H1 (cell line): ENCODE results near the gene ATE1. TPM values are rescaled to one million over a fixed set of nuclear protein-coding genes. Genes with fewer than 3 reads are reported as not detected.

ENCODE experiments used
- CTCF ChIA-PET: fragments of 300-600 bp; sonication (Branson Sonifier 250); formaldehyde crosslinking; loops from one replicate; lab custom pipeline; 2021; ENCODE audit not compliant: partially characterized antibody; lab: Charles Lee
- POLR2A ChIA-PET: fragments of 300-600 bp; sonication (Branson Sonifier 250); formaldehyde crosslinking; loops from one replicate; lab custom pipeline; 2021; ENCODE audit warnings: inconsistent platforms; ENCODE audit not compliant: partially characterized antibody; lab: Charles Lee
- DNase-seq, 2 experiments: peaks; one replicate each; pipeline versions ENCODE4 v3.0.0 to v3.0.0-alpha.2; 2010 to 2022; ENCODE audit warnings: low spot score in 2 of 2, low read depth in 1 of 2, mixed read lengths in 1 of 2
- FAIRE-seq: peaks from 2 replicates; lab custom pipeline; 2011; peaks lifted over from hg19 to GRCh38; lab: Jason Lieb, UNC
- H2AFZ ChIP-seq: 2 replicates; pipeline ENCODE4 v1.8.1; 2012; ENCODE audit warnings: low read length, inconsistent platforms
- H2AK5ac ChIP-seq: 2 replicates; pipeline ENCODE4 v1.6.1; 2013; ENCODE audit warnings: low read depth, low read length
- H2BK120ac ChIP-seq: replicated peaks from 2 replicates; pipeline ENCODE3; 2013; ENCODE audit warnings: low read depth, low read length, inconsistent platforms
- H2BK12ac ChIP-seq: 2 replicates; pipeline ENCODE4 v1.6.1; 2013; ENCODE audit warnings: low read depth, low read length
- H2BK15ac ChIP-seq: 2 replicates; pipeline ENCODE4 v1.6.1; 2013; ENCODE audit warnings: low read length
- H2BK20ac ChIP-seq: 2 replicates; pipeline ENCODE4 v1.6.1; 2013; ENCODE audit warnings: low read length
- H2BK5ac ChIP-seq: 2 replicates; pipeline ENCODE4 v1.6.1; 2013; ENCODE audit warnings: low read depth, low read length
- H3K14ac ChIP-seq: 2 replicates; pipeline ENCODE4 v1.6.1; 2013; ENCODE audit warnings: inconsistent platforms; ENCODE audit not compliant: insufficient read length
- H3K18ac ChIP-seq: 2 replicates; pipeline ENCODE4 v1.6.1; 2013; ENCODE audit warnings: low read length; ENCODE audit errors: extremely low read depth
- H3K23ac ChIP-seq: 2 replicates; pipeline ENCODE4 v1.6.1; 2013; ENCODE audit warnings: inconsistent platforms; ENCODE audit not compliant: insufficient read length
- H3K23me2 ChIP-seq: 2 replicates; pipeline ENCODE4 v1.6.1; 2013; ENCODE audit warnings: low read depth, low read length
- H3K27ac ChIP-seq: 2 replicates; pipeline ENCODE4 v1.6.1; 2011; ENCODE audit warnings: low read depth, low read length, inconsistent platforms
- H3K27me3 ChIP-seq, 4 experiments: replicated peaks in 1 of 4; 1 replicate in 1 of 4; 2 replicates in 3 of 4; pipeline versions ENCODE4 v1.6.1 to v1.8.1; 2011 to 2013; ENCODE audit warnings: low read length in 3 of 4, mild to moderate bottlenecking in 3 of 4, inconsistent platforms in 2 of 4, mixed read lengths in 2 of 4, moderate library complexity in 1 of 4; ENCODE audit not compliant: control insufficient read depth in 3 of 4, insufficient read depth in 3 of 4; ENCODE audit errors: extremely low read depth in 1 of 4
- H3K36me3 ChIP-seq, 4 experiments: 2 replicates each; pipeline versions ENCODE4 v1.6.1 to v1.8.1; 2011 to 2013; ENCODE audit warnings: mild to moderate bottlenecking in 4 of 4, low read length in 3 of 4, moderate library complexity in 2 of 4, control low read depth in 1 of 4, inconsistent platforms in 1 of 4; ENCODE audit not compliant: insufficient read depth in 4 of 4, control insufficient read depth in 2 of 4
- H3K4ac ChIP-seq: replicated peaks from 2 replicates; pipeline ENCODE3; 2013; ENCODE audit warnings: low read length, low read depth, mixed read lengths, inconsistent platforms; ENCODE audit not compliant: insufficient read length
- H3K4me1 ChIP-seq, 4 experiments: replicated peaks in 1 of 4; 1 replicate in 1 of 4; 2 replicates in 3 of 4; pipeline versions ENCODE4 v1.6.1 to v1.8.1; 2011 to 2013; ENCODE audit warnings: low read length in 3 of 4, inconsistent platforms in 2 of 4, mixed read lengths in 1 of 4; ENCODE audit not compliant: insufficient read depth in 4 of 4, control insufficient read depth in 3 of 4
- H3K4me2 ChIP-seq, 2 experiments: 2 replicates each; pipeline versions ENCODE4 v1.6.1 to v1.8.1; 2011 to 2013; ENCODE audit warnings: low read depth in 2 of 2, low read length in 2 of 2, control low read depth in 1 of 2, inconsistent platforms in 1 of 2, mild to moderate bottlenecking in 1 of 2; ENCODE audit not compliant: insufficient read depth in 1 of 2
- H3K4me3 ChIP-seq, 4 experiments: fragments of 200-600, 300-600 bp in 1 of 4; sonication (generic), shearing (Covaris generic), sonication (Bioruptor Twin) in 1 of 4; 2 replicates each; pipeline versions ENCODE4 v1.5.1 to v1.8.1; 2011 to 2016; ENCODE audit warnings: low read length in 4 of 4, low read depth in 3 of 4, control low read depth in 2 of 4, inconsistent platforms in 2 of 4, mild to moderate bottlenecking in 2 of 4, mixed read lengths in 1 of 4, moderate library complexity in 1 of 4; ENCODE audit not compliant: insufficient read depth in 2 of 4; ENCODE audit errors: extremely low read depth in 1 of 4
- H3K56ac ChIP-seq: replicated peaks from 2 replicates; pipeline ENCODE3; 2013; ENCODE audit warnings: low read depth, mild to moderate bottlenecking, mixed read lengths, low read length, inconsistent platforms; ENCODE audit not compliant: insufficient read length
- H3K79me1 ChIP-seq: 2 replicates; pipeline ENCODE4 v1.6.1; 2013; ENCODE audit warnings: low read depth, low read length, control low read depth
- H3K79me2 ChIP-seq, 2 experiments: 2 replicates each; pipeline versions ENCODE4 v1.6.1 to v1.8.1; 2012 to 2013; ENCODE audit warnings: low read length in 2 of 2, mild to moderate bottlenecking in 2 of 2, inconsistent platforms in 1 of 2; ENCODE audit not compliant: insufficient read depth in 2 of 2, control insufficient read depth in 1 of 2
- H3K9ac ChIP-seq, 4 experiments: replicated peaks in 1 of 4; 1 replicate in 1 of 4; 2 replicates in 3 of 4; pipeline versions ENCODE4 v1.6.1 to v1.8.1; 2011 to 2013; ENCODE audit warnings: low read depth in 3 of 4, low read length in 3 of 4, control low read depth in 2 of 4, mild to moderate bottlenecking in 2 of 4, moderate library complexity in 2 of 4, inconsistent platforms in 1 of 4; ENCODE audit errors: extremely low read depth in 1 of 4
- H3K9me3 ChIP-seq, 2 experiments: 2 replicates each; pipeline versions ENCODE4 v1.6.1 to v1.8.1; 2012 to 2013; ENCODE audit warnings: mild to moderate bottlenecking in 2 of 2, moderate library complexity in 2 of 2, control low read depth in 1 of 2, inconsistent platforms in 1 of 2, low read depth in 1 of 2, low read length in 1 of 2, mixed read lengths in 1 of 2; ENCODE audit not compliant: insufficient read depth in 2 of 2
- H4K20me1 ChIP-seq, 2 experiments: replicated peaks in 1 of 2; 2 replicates each; pipeline versions ENCODE3 to v1.8.1; 2011 to 2013; ENCODE audit warnings: inconsistent platforms in 2 of 2, low read length in 2 of 2, mild to moderate bottlenecking in 1 of 2; ENCODE audit not compliant: insufficient read depth in 2 of 2, control insufficient read depth in 1 of 2
- H4K5ac ChIP-seq: 2 replicates; pipeline ENCODE4 v1.6.1; 2013; ENCODE audit warnings: low read length, low read depth, mixed read lengths, inconsistent platforms; ENCODE audit not compliant: insufficient read length
- H4K8ac ChIP-seq: 2 replicates; pipeline ENCODE4 v1.8.0; 2013; ENCODE audit warnings: mild to moderate bottlenecking, moderate library complexity, low read length, inconsistent platforms; ENCODE audit not compliant: insufficient read depth; ENCODE audit errors: extremely low read depth
- H4K91ac ChIP-seq: replicated peaks from 2 replicates; pipeline ENCODE3; 2013; ENCODE audit warnings: low read length, mixed read lengths, inconsistent platforms; ENCODE audit not compliant: insufficient read length
- CEBPB ChIP-seq: IDR thresholded peaks from 2 replicates; pipeline ENCODE4 v1.6.1; 2012; ENCODE audit warnings: low read depth, low read length
- GABPA ChIP-seq: IDR thresholded peaks from 2 replicates; pipeline ENCODE4 v1.6.1; 2011; ENCODE audit warnings: mild to moderate bottlenecking, low read length, moderate library complexity, borderline replicate concordance; ENCODE audit not compliant: insufficient read depth
- NANOG ChIP-seq: IDR thresholded peaks from 2 replicates; pipeline ENCODE4 v1.6.1; 2011; ENCODE audit warnings: low read length, low read depth, mild to moderate bottlenecking, inconsistent platforms; ENCODE audit not compliant: insufficient read depth, poor library complexity, severe bottlenecking
- POLR2AphosphoS5 ChIP-seq: IDR thresholded peaks from 2 replicates; pipeline ENCODE4 v1.6.1; 2011; ENCODE audit warnings: low read depth, low read length
- RAD21 ChIP-seq, 2 experiments: IDR thresholded peaks in 1 of 2; conservative IDR thresholded peaks in 1 of 2; 2 replicates each; pipeline ENCODE4 v1.6.1; 2011; ENCODE audit warnings: low read depth in 2 of 2, low read length in 2 of 2, improper control_type of control experiment in 1 of 2, inconsistent platforms in 1 of 2, mild to moderate bottlenecking in 1 of 2, moderate library complexity in 1 of 2
- SIX5 ChIP-seq: IDR thresholded peaks from 2 replicates; pipeline ENCODE4 v1.6.1; 2011; ENCODE audit warnings: mild to moderate bottlenecking, low read depth, low read length
- SP1 ChIP-seq: IDR thresholded peaks from 2 replicates; pipeline ENCODE4 v1.6.1; 2011; ENCODE audit warnings: low read depth, low read length
- SP2 ChIP-seq: IDR thresholded peaks from 2 replicates; pipeline ENCODE4 v1.6.1; 2012; ENCODE audit warnings: mild to moderate bottlenecking, low read length, inconsistent platforms
- SUZ12 ChIP-seq: fragments of 200-600 bp; sonication (generic); IDR thresholded peaks from 2 replicates; pipeline ENCODE4 v1.6.1; 2012; ENCODE audit warnings: mild to moderate bottlenecking, inconsistent platforms, low read length, moderate library complexity, mixed read lengths
- TAF1 ChIP-seq: IDR thresholded peaks from 2 replicates; pipeline ENCODE4 v1.6.1; 2011; ENCODE audit warnings: mild to moderate bottlenecking, low read depth, low read length
- TBP ChIP-seq: IDR thresholded peaks from 2 replicates; pipeline ENCODE4 v1.6.1; 2011; ENCODE audit warnings: low read depth, low read length, improper control_type of control experiment
- YY1 ChIP-seq: IDR thresholded peaks from 2 replicates; pipeline ENCODE4 v1.6.1; 2011; ENCODE audit warnings: low read depth, mild to moderate bottlenecking, low read length
- polyA plus RNA-seq, 7 experiments: library from polyadenylated mRNA; depleted of rRNA in 3 of 7; stranded (reverse) in 5 of 7; unstranded in 2 of 7; fragments of >200 nt in 5 of 7; fragments of 200-250 nt in 2 of 7; gene quantifications; 1 replicate in 5 of 7; 2 replicates in 1 of 7; 4 replicates in 1 of 7; pipeline versions ENCODE4 v1.2.1 to v1.2.3, GENCODE V29; 2011 to 2013; ENCODE audit warnings: missing spikeins in 2 of 7, mixed read lengths in 2 of 7
- total RNA-seq: library from RNA; stranded (reverse); fragmentation: NEBNext Ultra II Directional; extraction: Animal tissue kit (Norgen Biotek cat#: 25700); gene quantifications from 2 replicates; pipeline ENCODE4 v1.2.1, GENCODE V29; 2021
- TF ChIP-seq, protein P1 (sequence below): IDR thresholded peaks from 2 replicates; pipeline ENCODE4 v1.6.1; 2011; ENCODE audit warnings: low read depth, mild to moderate bottlenecking, low read length; ENCODE audit not compliant: insufficient read depth
- TF ChIP-seq, protein P2 (sequence below): IDR thresholded peaks from 2 replicates; pipeline ENCODE4 v1.6.1; 2011; ENCODE audit warnings: low read length, improper control_type of control experiment

ATE1 gene
- total and polyA plus RNA-seq, 2 of the 8 experiments (the other 6 are each of a cell fraction or from before 2014, with no cell fraction given) = 8.8 to 26.9 TPM

DNA sequence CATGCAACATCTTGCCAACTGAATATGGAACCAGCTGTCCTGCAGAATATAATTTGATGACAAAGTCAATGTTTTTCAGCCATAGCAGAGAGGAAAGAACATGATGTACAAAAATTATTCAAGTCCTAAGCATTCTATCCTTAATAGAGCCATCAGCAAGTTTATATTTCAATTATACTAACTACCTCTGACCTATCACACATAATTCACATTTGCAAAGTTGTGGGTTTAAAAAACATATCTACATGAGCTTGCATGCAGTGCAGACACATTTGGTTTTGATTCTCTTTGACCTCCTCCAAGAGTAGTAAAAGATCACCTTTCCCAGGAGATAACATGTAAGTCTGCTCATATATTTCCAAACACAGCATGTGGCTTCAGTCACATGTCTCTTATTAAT is 203.5 kb downstream of the ATE1 start:
- CTCF ChIA-PET = interaction anchor here (1.6 to 4.1 kb wide), 3 partner anchors 9 to 61 kb away, joined by 7 to 19 read pairs (median 18); no protein-coding TSS in a partner anchor
- TF ChIP-seq YY1 (no peak), SP2 (no peak), GABPA (no peak), RAD21 (IDR thresholded peaks at IDR 0.05 in 1 of 2, conservative IDR thresholded peaks at IDR 0.05 in 1 of 2; ENCODE audit: low read depth in 2 of 2, low read length in 2 of 2) (no peak), CEBPB (no peak), SIX5 (no peak), SUZ12 (no peak), NANOG (no peak), TAF1 (no peak), POLR2AphosphoS5 (no peak), SP1 (no peak), TBP (no peak)
- TF ChIP-seq, protein P1, sequence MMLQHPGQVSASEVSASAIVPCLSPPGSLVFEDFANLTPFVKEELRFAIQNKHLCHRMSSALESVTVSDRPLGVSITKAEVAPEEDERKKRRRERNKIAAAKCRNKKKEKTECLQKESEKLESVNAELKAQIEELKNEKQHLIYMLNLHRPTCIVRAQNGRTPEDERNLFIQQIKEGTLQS = no peak
- TF ChIP-seq, protein P2, sequence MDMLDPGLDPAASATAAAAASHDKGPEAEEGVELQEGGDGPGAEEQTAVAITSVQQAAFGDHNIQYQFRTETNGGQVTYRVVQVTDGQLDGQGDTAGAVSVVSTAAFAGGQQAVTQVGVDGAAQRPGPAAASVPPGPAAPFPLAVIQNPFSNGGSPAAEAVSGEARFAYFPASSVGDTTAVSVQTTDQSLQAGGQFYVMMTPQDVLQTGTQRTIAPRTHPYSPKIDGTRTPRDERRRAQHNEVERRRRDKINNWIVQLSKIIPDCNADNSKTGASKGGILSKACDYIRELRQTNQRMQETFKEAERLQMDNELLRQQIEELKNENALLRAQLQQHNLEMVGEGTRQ = no peak

More for the DNA sequence above, 203.5 kb downstream of the ATE1 start:
- Histone ChIP-seq H3K27ac (no peak overlapping the region), H2BK12ac (no peak overlapping the region), H3K79me1 (no peaks in the 10 kb centered on the region), H3K14ac (no peak overlapping the region), H2AFZ (no peak overlapping the region), H2BK20ac (no peak overlapping the region), H3K79me2 (no peaks in the 10 kb centered on the region), H4K91ac (no peak overlapping the region), H2BK5ac (no peak overlapping the region), H4K8ac (no peak overlapping the region), H3K23ac (no peak overlapping the region), H3K9me3 (peaks cover 0 to 4% of the 10 kb centered on the region in 2 experiments; a peak in 2 of 4 replicates), H3K4ac (no peak overlapping the region), H3K36me3 (no peaks in the 10 kb centered on the region), H4K5ac (no peak overlapping the region), H3K27me3 (no peaks in the 10 kb centered on the region), H3K23me2 (no peaks in the 10 kb centered on the region), H2BK120ac (no peak overlapping the region), H3K4me2 (no peak overlapping the region), H3K4me3 (no peak overlapping the region), H2BK15ac (no peak overlapping the region), H3K9ac (no peak overlapping the region), H2AK5ac (no peak overlapping the region), H3K56ac (no peak overlapping the region), H4K20me1 (no peaks in the 10 kb centered on the region), H3K18ac (no peak overlapping the region), H3K4me1 (peaks cover 0 to 4% (median 2%) of the 10 kb centered on the region in 4 experiments; a peak in 2 of 7 replicates)
- POLR2A ChIA-PET = no interaction called here
- DNase-seq (no peak), FAIRE-seq (no peak)
